HAP-1 (cell line): ENCODE results near the gene RPN2.

Experiments
- DNase-seq, 2 experiments: peaks; one replicate each; pipeline ENCODE4 v3.0.0-alpha.2; 2016 to 2020; ENCODE audit warnings: low spot score in 2 of 2
- H3K27me3 ChIP-seq: fragments of 250-450 bp; sonication (Bioruptor Pico); 2 replicates; pipeline ENCODE4 v1.5.1; 2020; ENCODE audit warnings: low read depth, mild to moderate bottlenecking, moderate library complexity
- H3K36me3 ChIP-seq: fragments of 250-450 bp; sonication (Bioruptor Pico); replicated peaks from 2 replicates; pipeline ENCODE4 v1.5.1; 2020; ENCODE audit warnings: mild to moderate bottlenecking
- H3K4me1 ChIP-seq: fragments of 250-450 bp; sonication (Bioruptor Pico); 2 replicates; pipeline ENCODE4 v1.5.1; 2020; ENCODE audit warnings: mild to moderate bottlenecking
- H3K4me3 ChIP-seq: fragments of 250-450 bp; sonication (Bioruptor Pico); 2 replicates; pipeline ENCODE4 v1.5.1; 2020; ENCODE audit warnings: mild to moderate bottlenecking, moderate library complexity
- H3K9me3 ChIP-seq: fragments of 250-450 bp; sonication (Bioruptor Pico); 2 replicates; pipeline ENCODE4 v1.5.1; 2020; ENCODE audit warnings: mild to moderate bottlenecking, moderate library complexity
- in situ Hi-C: fragments of 300-500 bp; cut with MboI; formaldehyde crosslinking; loops from 3 replicates; pipeline ENCODE4 v1.14.3; 2020; ENCODE audit warnings: low sequenced_read_pairs, inconsistent platforms, mixed read lengths

The RPN2 gene

GRCh38 chr20:37278966-37279590 lies 99.9 kb downstream of the RPN2 start:
- no peak overlapping the region for H3K4me3 ChIP-seq
- no peak for DNase-seq
- in situ Hi-C loops = no loop called here
- no peaks in the 10 kb centered on the region for H3K36me3 ChIP-seq
- no peaks in the 10 kb centered on the region for H3K9me3 ChIP-seq
- no peaks in the 10 kb centered on the region for H3K4me1 ChIP-seq
- H3K27me3 ChIP-seq = no peaks in the 10 kb centered on the region

GRCh38 chr20:37279820-37280219 lies 100.7 kb downstream of the RPN2 start:
- DNase-seq = no peak
- H3K36me3 ChIP-seq = no peaks in the 10 kb centered on the region
- no peak overlapping the region for H3K4me3 ChIP-seq
- no peaks in the 10 kb centered on the region for H3K9me3 ChIP-seq
- H3K4me1 ChIP-seq = no peaks in the 10 kb centered on the region
- in situ Hi-C loops = no loop called here
- no peaks in the 10 kb centered on the region for H3K27me3 ChIP-seq

GRCh38 chr20:37280403-37280802 lies 101.3 kb downstream of the RPN2 start:
- no peak overlapping the region for H3K4me3 ChIP-seq
- H3K9me3 ChIP-seq = no peaks in the 10 kb centered on the region
- in situ Hi-C loops = no loop called here
- no peak for DNase-seq
- no peaks in the 10 kb centered on the region for H3K27me3 ChIP-seq
- H3K4me1 ChIP-seq = no peaks in the 10 kb centered on the region
- no peaks in the 10 kb centered on the region for H3K36me3 ChIP-seq

GRCh38 chr20:37282556-37282955 lies 103.4 kb downstream of the RPN2 start:
- in situ Hi-C loops = no loop called here

GRCh38 chr20:37283530-37284195 lies 104.5 kb downstream of the RPN2 start:
- in situ Hi-C loops = no loop called here
- peaks cover 1% of the 10 kb centered on the region for H3K4me1 ChIP-seq

More at GRCh38 chr20:37282556-37282955, 103.4 kb downstream of the RPN2 start:
- H3K4me3 ChIP-seq = no peak overlapping the region
- no peak for DNase-seq
- H3K36me3 ChIP-seq = no peaks in the 10 kb centered on the region
- H3K27me3 ChIP-seq = no peaks in the 10 kb centered on the region
- H3K9me3 ChIP-seq = no peaks in the 10 kb centered on the region
- H3K4me1 ChIP-seq = no peaks in the 10 kb centered on the region

GRCh38 chr20:37284691-37285161 lies 105.6 kb downstream of the RPN2 start:
- in situ Hi-C loops = no loop called here
- H3K9me3 ChIP-seq = no peaks in the 10 kb centered on the region

More at GRCh38 chr20:37283530-37284195, 104.5 kb downstream of the RPN2 start:
- Histone ChIP-seq H3K9me3 (no peaks in the 10 kb centered on the region), H3K27me3 (no peaks in the 10 kb centered on the region), H3K36me3 (no peaks in the 10 kb centered on the region), H3K4me3 (no peak overlapping the region)
- DNase-seq = no peak

GRCh38 chr20:37285664-37286374 lies 106.7 kb downstream of the RPN2 start:
- Histone ChIP-seq H3K27me3 (no peaks in the 10 kb centered on the region), H3K36me3 (no peaks in the 10 kb centered on the region), H3K4me3 (no peak overlapping the region), H3K4me1 (peaks cover 3% of the 10 kb centered on the region), H3K9me3 (no peaks in the 10 kb centered on the region)
- DNase-seq = no peak
- in situ Hi-C loops = no loop called here

More at GRCh38 chr20:37284691-37285161, 105.6 kb downstream of the RPN2 start:
- DNase-seq = no peak
- no peak overlapping the region for H3K4me3 ChIP-seq
- no peaks in the 10 kb centered on the region for H3K36me3 ChIP-seq
- H3K27me3 ChIP-seq = no peaks in the 10 kb centered on the region
- peaks cover 3% of the 10 kb centered on the region for H3K4me1 ChIP-seq

GRCh38 chr20:37288091-37288490 lies 109.0 kb downstream of the RPN2 start:
- in situ Hi-C loops = no loop called here
- peaks cover 12% of the 10 kb centered on the region for H3K36me3 ChIP-seq

GRCh38 chr20:37290158-37290810 lies 111.2 kb downstream of the RPN2 start:
- H3K9me3 ChIP-seq = no peaks in the 10 kb centered on the region
- peaks cover 12% of the 10 kb centered on the region for H3K36me3 ChIP-seq
- peak overlapping the region; percentile 84 for H3K4me3 ChIP-seq
- peaks cover 3% of the 10 kb centered on the region for H3K4me1 ChIP-seq
- in situ Hi-C loops = no loop called here
- no peak for DNase-seq
- no peaks in the 10 kb centered on the region for H3K27me3 ChIP-seq

More at GRCh38 chr20:37288091-37288490, 109.0 kb downstream of the RPN2 start:
- Histone ChIP-seq H3K4me3 (no peak overlapping the region), H3K4me1 (peaks cover 3% of the 10 kb centered on the region), H3K9me3 (no peaks in the 10 kb centered on the region), H3K27me3 (no peaks in the 10 kb centered on the region)
- DNase-seq = no peak
